ENCODE measurements around the gene PTPRG.

PTPRG gene

DNA sequence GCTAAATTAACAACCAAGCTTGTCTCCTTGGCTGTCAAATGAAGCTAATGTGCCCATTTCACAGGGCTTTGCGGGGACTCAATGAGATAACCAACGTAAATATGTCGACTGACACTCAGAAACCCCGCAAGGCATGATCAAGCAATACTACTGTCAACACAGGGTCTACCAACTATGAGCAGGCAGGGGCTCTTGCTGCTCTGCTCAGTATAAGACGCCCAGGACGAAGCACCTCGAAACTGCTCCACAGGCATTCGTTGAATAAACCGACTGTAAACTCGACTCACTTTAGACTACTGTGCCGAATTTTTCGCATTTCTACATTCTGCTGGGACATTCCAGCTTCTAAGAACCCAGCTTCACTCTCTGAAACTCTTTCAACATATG lies 757.0 kb downstream of the PTPRG start:
- DNase-seq (ENCODE audit: low spot score): no peak

DNA sequence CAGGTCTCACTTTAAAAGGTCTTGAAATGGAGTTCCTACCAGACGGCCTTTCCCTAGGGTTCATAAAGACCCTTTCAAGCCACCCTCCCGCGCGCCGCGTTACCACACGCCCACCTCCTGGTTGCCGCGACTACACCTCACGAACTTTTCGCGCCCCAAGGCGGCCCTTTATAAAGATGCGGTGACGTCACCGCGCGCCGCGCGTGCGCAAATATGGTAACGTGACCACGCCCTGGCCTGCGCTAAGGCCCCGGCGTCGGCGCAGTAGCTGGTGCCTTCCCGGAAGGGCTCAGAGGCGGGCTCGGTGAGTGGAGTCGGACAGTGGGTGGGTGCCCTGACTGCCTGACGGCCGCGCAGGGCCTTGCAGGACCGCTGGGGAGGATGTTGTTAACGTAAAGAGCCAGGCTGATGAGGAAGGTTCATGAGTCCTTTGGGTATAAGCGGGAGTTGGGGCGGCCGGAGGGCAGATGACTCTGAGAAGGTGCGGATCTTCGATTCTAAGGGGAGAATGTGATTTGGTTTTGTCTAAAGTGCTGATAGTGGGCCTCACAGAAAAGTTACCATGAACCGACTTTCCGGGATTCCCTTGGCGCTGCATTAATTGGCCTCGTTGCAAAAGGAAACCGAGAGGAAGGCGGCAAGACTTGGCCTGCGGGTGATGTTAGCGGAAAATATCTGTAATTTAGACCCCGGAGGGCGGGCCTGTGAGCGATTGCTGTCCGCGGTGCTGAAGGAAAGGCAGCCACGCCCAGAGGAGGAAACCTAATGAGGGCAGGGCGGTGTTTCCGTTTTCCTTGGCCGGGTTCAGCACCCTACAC lies 757.6 kb downstream of the PTPRG start:
- H3K27ac ChIP-seq: peak overlapping the region; percentile 17 to 84
- TF ChIP-seq, protein P1, sequence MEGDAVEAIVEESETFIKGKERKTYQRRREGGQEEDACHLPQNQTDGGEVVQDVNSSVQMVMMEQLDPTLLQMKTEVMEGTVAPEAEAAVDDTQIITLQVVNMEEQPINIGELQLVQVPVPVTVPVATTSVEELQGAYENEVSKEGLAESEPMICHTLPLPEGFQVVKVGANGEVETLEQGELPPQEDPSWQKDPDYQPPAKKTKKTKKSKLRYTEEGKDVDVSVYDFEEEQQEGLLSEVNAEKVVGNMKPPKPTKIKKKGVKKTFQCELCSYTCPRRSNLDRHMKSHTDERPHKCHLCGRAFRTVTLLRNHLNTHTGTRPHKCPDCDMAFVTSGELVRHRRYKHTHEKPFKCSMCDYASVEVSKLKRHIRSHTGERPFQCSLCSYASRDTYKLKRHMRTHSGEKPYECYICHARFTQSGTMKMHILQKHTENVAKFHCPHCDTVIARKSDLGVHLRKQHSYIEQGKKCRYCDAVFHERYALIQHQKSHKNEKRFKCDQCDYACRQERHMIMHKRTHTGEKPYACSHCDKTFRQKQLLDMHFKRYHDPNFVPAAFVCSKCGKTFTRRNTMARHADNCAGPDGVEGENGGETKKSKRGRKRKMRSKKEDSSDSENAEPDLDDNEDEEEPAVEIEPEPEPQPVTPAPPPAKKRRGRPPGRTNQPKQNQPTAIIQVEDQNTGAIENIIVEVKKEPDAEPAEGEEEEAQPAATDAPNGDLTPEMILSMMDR (IDR thresholded peaks at IDR 0.05): no peak
- H3K4me3 ChIP-seq: peak overlapping the region; percentile 87
- DNase-seq (ENCODE audit: low spot score): peak; percentile 84

More for the DNA sequence above, 757.0 kb downstream of the PTPRG start:
- Histone ChIP-seq H3K27ac (peak overlapping the region; percentile 17 to 84), H3K4me3 (peak overlapping the region; percentile 87)
- TF ChIP-seq, protein P1 (IDR thresholded peaks at IDR 0.05): no peak

DNA sequence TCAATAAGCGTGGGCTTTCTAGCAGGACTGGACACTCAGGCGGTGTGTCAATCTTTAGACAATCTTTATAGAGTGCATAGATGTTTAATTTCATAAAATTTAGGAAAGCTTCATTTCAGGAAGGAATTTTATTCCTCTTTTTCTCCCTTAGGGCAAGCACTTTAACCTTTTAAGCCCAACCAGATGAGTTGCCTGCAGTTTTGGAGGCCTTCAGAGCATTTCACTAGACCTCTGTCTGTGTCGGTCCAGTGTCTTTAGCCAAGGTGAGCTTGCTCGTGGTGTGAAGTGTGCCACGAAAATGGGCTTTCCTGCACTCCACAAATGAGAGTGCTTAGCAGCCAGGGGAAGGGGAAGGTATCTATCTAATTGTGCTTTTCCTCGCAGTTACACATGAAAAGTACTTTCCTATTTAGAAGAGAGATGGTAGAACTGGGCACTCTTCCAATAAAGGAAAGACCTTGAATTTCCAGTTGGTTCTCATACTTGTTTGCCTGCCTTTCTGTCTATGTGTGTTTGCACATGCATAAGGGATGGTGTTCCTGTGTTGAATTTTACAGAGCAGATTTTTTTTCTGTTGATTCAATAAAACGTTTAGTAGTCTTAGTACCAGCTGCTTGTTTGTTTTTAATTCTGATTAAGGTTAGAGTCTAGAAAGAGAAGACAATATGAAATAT lies 758.3 kb downstream of the PTPRG start:
- Histone ChIP-seq H3K4me3 (peak overlapping the region; percentile 87), H3K27ac (peak overlapping the region in 1 of 2 donors; percentile 84)
- DNase-seq (ENCODE audit: low spot score): no peak
- TF ChIP-seq, protein P1 (IDR thresholded peaks at IDR 0.05): no peak

DNA sequence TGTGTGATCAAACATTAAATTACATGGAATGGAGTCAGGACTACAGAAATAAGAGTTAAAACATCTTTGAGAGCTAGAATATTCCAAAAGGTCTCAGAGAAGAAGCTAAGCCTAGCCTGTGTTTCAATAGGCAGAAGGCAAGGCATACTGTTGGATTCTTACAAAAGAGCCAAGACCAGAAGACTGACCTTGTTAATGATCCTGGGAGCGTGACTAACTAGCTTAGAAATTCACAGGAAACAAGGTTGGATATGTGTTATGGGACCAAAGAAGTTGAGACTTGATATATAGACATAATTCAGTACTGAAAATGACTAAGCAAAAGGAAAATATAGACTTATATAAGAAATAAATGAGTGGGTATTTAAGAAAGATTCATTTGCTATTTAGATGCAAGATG lies 761.9 kb downstream of the PTPRG start:
- no peak for DNase-seq (ENCODE audit: low spot score)
- H3K4me3 ChIP-seq: no peak overlapping the region
- H3K27ac ChIP-seq: no peak overlapping the region
- TF ChIP-seq, protein P1 (IDR thresholded peaks at IDR 0.05): no peak

DNA sequence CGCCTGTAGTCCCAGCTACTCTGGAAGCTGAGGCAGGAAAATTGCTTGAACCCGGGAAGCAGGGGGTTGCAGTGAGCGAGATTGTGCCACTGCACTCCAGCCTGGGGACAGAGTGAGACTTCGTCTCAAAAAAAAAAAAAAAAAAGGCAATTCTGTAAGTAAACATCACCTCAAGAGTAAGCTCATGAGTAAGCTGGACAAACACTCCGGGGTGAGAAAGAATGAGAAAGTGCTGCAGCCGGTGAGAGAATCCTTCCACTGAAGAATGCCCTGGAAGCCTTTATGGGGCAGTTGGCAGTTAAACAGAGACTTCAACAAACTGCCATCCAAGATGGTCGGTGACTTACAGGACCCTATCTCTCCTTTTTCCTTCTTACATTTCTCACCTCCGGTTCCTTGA lies 764.5 kb downstream of the PTPRG start:
- DNase-seq (ENCODE audit: low spot score): no peak
- Histone ChIP-seq H3K4me3 (no peak overlapping the region), H3K27ac (no peak overlapping the region)
- TF ChIP-seq, protein P1 (IDR thresholded peaks at IDR 0.05): no peak

DNA sequence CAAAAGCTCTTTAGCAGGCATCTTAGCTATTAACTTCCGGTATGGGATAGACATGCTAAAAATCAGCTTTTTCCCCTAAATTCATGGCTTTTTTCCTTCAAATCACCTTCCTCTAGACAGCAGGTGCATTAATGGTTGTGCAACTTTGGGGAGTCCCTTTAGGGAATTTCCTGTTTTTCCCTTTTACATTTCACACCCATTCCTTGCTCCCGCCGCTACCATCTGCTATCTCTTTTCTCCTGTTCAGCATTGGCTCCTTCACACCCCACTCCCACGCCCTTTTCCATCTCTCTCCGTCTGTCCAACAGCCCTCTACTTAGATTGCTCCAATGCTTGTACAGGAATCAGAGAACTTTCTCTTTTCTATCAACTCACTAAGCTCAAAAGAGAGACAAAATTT lies 768.6 kb downstream of the PTPRG start:
- Histone ChIP-seq H3K27ac (no peak overlapping the region), H3K4me3 (no peak overlapping the region)
- TF ChIP-seq, protein P1 (IDR thresholded peaks at IDR 0.05): no peak
- DNase-seq (ENCODE audit: low spot score): no peak

All from coronary artery (tissue), 2 donors.